ENCODE measurements around the gene ARVCF.

Gene ARVCF, protein sequence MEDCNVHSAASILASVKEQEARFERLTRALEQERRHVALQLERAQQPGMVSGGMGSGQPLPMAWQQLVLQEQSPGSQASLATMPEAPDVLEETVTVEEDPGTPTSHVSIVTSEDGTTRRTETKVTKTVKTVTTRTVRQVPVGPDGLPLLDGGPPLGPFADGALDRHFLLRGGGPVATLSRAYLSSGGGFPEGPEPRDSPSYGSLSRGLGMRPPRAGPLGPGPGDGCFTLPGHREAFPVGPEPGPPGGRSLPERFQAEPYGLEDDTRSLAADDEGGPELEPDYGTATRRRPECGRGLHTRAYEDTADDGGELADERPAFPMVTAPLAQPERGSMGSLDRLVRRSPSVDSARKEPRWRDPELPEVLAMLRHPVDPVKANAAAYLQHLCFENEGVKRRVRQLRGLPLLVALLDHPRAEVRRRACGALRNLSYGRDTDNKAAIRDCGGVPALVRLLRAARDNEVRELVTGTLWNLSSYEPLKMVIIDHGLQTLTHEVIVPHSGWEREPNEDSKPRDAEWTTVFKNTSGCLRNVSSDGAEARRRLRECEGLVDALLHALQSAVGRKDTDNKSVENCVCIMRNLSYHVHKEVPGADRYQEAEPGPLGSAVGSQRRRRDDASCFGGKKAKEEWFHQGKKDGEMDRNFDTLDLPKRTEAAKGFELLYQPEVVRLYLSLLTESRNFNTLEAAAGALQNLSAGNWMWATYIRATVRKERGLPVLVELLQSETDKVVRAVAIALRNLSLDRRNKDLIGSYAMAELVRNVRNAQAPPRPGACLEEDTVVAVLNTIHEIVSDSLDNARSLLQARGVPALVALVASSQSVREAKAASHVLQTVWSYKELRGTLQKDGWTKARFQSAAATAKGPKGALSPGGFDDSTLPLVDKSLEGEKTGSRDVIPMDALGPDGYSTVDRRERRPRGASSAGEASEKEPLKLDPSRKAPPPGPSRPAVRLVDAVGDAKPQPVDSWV

DNA sequence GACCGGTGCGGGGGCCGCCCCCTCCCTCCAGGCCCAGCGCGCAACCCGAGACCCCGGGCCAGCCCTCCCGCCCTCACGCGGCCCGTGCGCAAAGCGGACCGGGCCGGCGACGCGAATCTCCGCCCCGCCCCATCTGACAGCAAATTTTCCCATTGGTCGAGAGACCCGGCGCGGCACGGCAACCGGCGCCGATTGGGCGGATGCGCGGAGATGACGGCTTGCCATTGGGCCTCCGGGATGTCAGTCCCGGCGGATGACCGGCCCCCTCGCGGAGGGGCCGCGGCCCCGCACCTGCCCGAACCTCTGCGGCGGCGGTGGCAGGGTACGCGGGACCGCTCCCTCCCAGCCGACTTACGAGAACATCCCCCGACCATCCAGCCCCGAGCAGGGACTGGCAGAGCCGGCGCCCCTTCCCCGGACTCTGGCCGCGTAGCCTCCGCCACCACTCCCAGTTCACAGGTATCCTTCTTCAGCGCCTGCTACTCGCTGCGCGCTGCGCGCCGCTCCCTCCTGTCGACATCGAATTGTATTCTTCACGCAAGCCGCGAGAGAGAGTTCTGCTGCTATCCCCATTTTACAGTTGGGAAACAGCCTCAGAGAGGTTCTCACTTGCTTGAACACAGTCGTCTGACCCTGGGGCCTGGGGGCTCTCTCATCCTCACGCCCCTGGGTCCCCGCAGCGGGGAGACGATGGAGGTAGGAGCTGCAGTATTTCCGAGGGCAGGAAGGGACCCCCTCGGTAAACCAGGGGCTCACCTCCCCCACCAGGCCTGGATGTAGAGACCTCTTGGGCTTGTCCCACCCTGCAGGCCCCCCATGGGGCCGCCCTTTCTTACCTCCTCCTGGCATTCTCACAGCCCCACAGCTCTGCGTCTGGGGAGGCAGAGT, at the start of gene ARVCF:
ARVCF (minus strand) TSS at position 90 of the 888 bp plus-strand sequence. CDS start 26,029 bp downstream, outside the sequence.
- peak; percentile 78 for DNase-seq (ENCODE audit: low spot score)

DNA sequence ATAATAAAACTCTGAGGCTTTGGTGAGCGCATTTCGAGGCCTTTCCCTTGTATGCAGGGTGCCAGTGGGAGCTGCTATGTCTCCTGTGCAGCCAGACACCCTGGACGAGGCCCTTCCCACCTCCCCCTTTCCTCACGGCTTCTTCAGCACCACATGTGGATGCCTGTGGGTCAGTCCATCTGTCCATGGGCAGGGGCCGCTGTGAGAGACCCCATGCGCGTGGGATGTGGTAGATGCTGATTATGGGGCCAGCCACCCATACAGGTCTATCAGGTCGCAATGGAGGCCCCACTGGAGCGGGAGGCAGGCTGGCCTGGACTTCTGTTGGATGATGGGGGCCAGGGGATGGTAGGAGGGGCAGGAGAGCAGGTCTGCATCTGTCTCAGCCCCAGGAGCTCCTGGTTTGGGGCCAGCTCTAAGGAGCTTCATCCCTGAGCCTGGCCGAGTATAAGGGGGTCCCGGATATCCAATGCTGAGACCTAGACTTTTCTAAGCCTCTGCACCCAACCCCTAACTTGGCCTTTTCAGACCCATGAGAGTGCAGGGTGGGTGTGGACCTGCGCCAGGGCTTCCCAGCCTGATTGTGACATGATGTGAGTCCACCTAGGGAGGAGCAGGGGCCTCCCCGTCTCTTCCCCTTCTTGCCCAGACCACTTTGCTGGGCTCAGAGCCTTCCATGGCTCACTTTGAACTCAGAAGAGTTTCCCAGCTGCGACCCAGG, 49.4 kb upstream of the ARVCF start:
- DNase-seq (ENCODE audit: low spot score), result no peak

DNA sequence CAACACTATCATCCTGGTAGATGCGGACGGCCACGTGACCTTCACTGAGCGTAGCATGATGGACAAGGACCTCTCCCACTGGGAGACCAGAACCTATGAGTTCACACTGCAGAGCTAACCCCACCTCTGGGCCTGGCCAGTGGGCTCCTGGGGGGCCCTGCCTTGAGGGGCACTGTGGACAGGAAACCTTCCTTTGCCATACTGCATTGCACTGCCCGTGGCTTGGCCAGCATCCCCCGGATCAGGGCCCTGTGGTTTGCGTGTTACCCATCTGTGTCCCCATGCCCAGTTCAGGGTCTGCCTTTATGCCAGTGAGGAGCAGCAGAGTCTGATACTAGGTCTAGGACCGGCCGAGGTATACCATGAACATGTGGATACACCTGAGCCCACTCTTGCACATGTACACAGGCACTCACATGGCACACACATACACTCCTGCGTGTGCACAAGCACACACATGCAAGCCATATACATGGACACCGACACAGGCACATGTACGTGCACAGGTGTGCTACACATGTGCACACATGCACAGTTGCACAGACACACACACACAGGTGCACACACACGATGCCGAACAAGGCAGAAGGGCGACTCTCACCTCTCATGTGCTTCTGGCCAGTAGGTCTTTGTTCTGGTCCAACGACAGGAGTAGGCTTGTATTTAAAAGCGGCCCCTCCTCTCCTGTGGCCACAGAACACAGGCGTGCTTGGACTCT, 48.1 kb upstream of the ARVCF start:
- DNase-seq (ENCODE audit: low spot score), result no peak

DNA sequence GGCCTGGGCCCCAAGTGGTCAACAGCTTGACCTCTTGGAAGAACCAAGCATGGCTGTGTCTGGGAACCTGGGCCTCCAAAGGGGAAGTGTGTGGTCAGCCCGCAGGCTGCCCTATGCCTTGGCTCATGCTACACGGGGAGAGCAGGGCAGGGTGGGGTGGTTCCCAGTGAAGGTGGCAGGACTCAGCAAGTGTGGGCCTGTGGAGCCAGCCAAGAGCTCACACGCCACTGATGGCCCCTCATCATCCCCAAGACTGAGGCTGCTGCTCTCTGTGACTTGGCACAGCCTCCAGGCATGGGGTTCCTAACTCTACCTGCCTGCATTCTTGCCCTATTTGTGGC, 47.5 kb upstream of the ARVCF start:
- no peak for DNase-seq (ENCODE audit: low spot score)

DNA sequence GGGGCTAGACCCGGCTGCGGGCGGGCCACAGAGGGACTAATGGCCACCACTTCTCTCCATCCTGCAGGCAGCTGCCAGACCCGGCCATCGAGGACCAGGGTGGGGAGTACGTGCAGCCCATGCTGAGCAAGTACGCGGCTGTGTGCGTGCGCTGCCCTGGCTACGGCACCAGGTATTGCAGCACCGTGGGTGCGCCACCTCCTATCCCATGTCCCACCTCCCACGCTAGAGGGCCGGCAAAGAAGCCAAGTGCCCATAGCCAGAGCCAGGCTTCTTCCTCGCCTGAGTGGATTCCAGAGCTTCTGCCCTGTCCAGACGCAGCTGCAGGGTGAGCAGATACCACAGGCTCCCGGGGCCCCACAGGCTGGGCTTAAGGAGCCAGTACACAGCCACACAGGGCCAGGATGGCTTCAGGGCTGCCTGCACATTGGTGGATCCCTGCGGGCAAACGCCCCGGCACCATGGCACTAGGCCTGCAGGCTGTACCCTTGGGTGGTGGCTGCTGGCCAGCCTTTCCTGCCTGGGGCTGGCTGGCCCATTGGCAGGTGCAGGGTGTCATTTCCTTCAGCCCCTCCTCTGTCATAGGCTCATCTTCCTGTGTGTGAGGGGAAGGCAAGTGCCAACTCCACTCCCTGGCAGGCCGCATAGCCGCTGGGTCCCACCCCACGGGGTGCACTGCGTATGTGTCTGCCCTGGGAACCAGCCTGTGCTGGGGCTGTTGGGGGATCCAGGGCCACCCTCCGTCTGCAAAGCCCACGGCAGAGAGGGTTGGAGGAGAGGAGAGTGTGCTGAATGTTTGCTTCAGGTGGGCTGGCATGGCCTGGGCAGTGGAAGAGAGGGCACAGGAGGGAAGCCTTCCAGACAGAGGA, 46.9 kb upstream of the ARVCF start:
- DNase-seq (ENCODE audit: low spot score), result no peak

DNA sequence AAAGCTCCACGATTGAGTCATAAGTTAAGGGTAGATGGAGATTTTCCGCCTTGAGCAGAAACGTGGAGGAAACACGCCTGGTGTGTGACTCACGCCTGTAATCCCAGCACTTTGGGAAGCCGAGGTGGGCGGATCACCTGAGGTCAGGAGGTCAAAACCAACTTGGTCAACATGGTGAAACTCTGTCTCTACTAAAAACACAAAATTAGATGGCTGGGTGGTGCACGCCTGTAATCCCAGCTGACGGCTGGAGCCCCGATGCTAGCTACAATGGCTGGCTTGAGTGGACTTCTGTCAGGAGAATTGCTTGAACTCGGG, 46.1 kb upstream of the ARVCF start:
- no peak for DNase-seq (ENCODE audit: low spot score)

DNA sequence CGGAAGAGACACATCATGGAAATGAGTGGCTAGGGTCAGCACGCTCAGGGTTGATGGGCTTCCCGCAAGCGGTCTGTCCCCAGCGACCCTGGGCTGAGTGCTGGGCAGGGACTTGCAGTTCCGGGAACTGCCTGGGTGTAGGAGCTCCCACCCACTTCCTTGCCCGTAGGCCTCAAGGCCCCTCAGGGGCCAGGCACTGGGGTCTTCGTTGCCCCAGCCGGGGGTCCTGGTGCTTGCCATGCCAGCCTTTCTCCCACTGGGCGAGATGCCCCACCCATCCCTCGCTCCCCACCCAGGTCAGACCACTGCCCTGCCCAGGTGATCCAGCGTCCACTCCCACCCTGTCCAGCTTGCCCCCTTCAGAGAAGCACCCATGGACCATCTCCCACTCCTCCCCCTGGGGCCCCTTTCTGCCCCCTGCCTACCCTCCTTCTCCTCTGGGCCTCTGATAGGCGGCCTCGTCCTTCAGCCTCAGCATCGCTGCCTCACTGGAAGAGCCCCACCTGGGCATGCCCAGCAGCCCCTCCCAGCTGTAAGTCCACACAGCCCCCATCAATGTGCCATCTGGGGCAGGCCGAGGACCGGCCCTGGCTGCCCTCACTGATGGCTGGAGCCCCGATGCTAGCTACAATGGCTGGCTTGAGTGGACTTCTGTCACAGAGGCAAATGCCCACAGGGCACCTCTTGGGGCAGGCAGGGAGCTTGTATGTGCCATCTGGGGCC, 45.6 kb upstream of the ARVCF start:
- no peak for DNase-seq (ENCODE audit: low spot score)

DNA sequence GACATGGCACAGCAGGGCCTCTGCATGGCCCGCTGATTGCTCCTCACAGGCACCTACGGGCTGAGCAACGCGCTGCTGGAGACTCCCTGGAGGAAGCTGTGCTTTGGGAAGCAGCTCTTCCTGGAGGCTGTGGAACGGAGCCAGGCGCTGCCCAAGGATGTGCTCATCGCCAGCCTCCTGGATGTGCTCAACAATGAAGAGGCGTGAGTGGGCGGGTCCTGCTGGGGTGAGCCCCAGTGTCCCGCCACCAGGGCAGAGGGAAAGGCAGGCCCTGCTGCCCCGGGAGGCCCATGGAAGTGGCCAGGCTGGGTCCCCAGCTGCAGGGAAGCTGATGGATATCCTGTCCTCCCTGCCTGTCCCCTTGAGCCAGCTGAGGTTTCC, 44.8 kb upstream of the ARVCF start:
- peak; percentile 89 for DNase-seq (ENCODE audit: low spot score)

DNA sequence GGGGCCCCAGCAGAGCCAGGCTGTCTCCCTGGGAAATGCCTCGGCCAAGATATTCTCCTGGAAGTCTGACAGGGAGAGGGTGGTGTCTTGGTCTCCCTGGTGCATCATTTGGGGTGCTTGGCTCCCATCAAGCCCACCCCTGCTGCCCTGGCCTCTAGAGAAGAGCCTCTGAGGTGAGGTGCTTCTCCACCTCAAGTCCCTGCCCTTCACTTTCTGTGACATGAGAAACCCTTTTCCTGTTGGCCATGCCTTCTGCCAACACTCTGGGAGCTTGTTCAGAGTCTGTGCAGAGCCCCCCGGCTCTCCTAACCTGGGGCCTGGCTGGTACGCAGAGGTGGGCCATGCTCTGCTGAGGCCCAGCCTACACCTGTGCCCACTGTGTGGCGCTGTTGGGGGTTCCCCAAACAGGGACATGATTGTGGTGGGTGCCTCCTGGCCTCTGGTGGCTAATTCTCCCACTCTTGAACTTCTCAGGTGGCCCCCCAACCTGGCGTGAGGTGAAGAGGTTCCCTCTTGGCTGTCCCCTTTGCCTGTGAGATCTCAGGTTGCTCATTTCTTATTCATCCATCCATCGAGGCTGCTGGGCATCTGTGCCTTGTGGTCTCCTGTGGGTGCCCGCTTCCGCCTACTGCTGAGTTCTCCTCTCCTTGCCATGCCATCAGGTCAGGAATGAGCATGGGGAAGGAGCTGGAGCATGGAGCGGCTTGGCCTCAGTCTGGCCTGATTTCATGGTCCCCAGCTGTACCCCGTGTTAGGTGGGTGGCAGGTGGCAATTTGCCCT, 44.3 kb upstream of the ARVCF start:
- DNase-seq (ENCODE audit: low spot score), result no peak

DNA sequence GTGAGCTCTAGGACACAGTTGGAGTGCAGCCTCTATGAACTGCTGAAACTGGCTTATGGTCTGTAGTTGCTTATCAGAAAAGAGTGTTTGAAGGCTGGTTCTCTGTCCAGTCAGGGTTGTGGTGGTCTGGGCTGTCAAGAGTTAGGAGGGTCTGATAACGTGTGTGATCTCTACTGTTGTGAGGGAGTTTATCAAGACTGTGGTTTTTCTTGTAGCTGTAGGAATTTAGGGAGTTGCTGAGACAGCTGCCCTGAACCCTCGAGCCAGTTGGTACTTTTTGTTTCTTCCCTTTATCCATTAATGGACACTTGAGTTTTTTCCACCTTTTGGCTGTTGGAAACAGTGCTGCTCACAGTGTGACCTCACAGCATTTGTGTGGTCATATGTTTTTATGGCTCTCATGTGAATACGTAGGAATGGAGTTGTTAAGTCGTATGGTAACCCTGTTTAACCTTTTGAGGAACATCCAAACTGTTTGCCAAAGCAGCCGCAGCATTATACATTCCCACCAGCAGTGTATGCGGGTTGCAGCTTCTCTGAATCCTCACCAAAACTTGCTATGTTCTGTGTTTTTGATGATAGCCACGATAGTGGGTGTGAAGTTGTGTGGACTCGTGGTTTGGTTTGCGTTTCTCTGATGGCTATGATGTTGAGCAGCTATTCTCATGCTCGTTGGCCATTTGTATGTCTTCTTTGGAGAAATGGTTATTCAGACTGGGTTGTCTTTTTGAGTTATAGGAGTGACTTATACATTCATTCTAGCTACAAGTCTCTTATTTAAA, 42.6 kb upstream of the ARVCF start:
- no peak for DNase-seq (ENCODE audit: low spot score)

DNA sequence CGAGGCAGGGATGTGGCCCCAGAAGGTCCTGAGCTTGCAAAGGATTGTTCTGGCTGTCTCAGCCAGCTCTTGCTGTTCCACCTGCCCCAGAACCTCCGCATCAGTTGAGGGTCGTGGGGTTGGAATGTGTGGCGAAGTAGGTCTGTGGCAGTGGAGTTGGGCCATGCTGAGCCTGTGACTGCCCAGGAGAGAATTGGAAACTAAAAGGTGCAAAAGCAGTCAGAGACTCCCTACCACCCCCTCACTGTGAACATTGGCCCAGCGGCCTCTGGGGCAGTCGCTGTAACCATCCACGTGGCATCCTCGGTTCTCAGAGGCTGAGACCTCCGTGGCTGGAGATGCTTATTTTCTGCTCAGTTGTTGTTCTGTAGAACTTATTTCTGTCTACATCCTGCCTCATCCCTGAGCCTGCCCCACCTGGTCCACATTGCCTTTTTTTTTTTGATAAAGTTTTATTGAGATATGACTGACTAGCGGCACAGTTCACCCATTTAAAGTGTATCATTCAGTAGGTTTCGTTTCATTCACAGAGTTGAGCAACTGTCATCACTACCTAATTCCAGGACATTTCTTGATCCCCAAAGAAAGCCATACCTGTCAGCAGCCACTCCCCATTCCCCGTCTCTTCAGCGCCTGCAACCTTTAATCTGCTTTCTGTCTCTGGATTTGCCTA, 41.1 kb upstream of the ARVCF start:
- no peak for DNase-seq (ENCODE audit: low spot score)

DNA sequence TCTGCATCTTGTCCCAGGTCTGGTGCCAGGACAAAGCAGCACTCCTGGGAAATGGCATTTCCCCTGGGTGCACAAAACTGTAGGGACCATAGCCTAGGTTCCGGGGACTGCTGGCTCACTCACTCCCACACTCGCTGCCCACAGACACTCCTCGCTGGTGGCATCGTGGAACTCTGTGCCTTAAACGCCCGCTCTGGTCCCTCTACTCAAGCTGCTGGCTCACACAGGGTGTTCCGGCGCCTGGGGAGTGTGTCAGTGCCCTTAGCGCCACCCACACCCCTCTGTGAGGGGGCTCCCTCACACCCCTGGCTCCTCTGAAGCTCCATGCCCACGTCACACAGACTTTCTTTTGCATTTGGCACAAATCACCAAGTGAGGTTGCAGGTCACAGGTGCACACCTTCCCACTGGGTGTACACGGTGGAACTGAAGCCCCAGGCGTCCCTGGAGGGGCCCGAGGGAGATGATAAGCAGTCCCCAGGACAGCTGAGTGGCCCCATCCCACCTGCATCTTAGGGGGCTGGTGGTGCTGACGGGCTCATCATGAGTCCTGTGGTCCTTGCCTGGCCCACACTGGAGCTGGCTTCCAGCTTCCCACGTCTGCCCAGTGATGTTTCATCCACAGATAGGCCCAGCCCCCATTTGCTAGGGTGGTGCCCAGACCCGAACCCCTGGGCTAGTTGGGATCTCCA, 40.2 kb upstream of the ARVCF start:
- no peak for DNase-seq (ENCODE audit: low spot score)

DNA sequence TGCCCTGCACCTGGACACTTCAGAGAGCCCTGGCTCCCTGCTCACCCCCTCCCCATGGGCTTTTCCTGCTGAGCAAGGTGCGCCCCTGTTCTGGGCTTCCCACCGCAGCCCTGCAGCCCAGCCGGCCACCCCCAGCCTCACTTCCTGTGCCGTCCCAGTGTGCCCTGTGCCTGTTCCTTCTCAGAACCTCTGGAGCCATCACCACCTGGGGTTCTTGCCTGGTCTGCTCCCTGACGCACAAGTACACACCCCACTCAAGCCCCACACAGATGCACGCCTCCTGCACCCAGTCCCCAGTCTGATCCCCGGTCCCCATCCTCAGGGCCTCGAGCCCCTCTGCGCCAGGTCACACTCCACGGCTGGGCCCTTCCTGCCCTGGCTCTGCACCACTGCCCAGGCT, 39.5 kb upstream of the ARVCF start:
- DNase-seq (ENCODE audit: low spot score), result no peak

DNA sequence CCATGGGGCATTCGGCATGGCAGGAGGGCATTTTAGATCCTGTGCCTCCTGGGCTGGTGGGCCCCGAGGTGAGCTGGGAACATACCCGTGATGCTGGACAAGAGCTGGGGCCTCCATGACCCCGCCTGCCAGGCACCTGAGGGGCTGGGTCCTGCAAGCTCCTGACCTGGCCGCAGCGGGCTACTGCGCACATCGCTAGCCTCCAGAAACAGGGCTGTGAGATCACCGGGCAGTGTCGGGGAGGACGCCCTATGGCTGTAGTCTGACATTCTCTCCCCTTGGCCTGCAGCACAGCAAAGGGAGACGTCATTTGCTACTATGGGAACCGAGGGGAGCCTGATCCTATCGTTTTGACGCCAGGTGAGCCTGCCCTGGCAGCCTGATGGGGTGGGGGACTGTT, 39.0 kb upstream of the ARVCF start:
- no peak for DNase-seq (ENCODE audit: low spot score)

DNA sequence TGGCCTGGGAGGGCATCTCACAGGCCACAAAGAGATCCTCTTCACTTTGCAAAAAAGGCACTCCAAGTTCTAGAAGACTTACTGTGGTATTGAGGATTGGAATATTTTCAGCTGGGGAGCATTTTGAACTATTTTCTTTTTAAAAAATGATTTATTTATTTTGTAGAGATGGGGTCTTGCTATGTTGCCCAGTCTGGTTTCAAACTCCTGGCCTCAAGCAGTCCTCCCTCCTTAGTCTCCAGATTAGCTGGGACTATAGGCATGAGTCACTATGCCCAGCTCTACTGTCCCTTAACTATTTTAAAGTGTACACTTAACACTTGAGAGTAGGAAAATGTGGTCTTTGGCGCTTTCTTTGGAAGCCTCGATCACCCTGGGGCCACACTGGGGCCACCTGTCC, 38.5 kb upstream of the ARVCF start:
- no peak for DNase-seq (ENCODE audit: low spot score)

DNA sequence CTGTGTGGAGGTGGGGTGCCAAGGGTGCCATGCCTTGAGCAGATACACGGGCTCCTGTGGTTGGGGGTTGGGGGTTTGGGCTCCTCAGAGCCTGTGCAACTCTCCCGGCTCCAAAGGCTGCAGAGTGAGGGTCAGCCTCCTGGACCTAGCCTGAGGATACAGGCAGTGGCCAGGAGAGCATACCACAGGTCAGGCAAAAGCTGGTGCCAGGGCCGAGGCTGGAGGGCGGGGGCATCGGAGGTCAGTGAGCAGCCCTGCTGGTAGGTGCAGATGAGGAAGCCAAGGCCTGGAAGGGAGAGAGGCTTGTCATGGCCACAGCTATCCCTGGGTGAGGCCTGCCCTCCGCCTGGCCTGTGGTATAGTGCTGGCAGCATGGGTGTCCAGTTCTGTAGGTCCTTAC, 37.9 kb upstream of the ARVCF start:
- no peak for DNase-seq (ENCODE audit: low spot score)

DNA sequence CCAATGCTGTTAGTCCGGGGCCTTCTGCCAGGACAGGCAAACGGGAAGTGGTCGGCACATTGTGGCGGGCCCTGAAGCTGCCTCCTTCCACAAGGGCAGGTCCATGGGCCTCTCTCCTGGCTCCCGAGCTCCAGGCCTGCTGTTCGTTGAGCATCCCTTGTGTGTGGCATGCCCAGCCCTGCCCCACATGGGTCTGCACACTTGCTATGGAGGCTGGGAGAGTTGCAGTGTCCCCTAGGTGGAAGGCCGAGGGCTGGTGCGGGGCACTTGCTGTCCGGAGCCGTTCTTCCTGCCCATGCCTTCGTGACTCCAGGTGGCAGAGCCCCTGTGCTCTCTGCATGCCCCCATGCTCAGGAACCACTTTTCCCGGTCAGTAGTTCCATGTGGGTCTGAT, 37.4 kb upstream of the ARVCF start:
- DNase-seq (ENCODE audit: low spot score), result no peak

All from kidney capillary endothelial cell (primary cell).